ENCODE results near the gene AOC3. TPM values are rescaled to one million over a fixed set of nuclear protein-coding genes. Genes with fewer than 3 reads are reported as not detected.

Gene AOC3
- polyA plus RNA-seq, 1 of the 3 experiments (the other 2 are of a cell fraction), result 0.03 TPM

DNA sequence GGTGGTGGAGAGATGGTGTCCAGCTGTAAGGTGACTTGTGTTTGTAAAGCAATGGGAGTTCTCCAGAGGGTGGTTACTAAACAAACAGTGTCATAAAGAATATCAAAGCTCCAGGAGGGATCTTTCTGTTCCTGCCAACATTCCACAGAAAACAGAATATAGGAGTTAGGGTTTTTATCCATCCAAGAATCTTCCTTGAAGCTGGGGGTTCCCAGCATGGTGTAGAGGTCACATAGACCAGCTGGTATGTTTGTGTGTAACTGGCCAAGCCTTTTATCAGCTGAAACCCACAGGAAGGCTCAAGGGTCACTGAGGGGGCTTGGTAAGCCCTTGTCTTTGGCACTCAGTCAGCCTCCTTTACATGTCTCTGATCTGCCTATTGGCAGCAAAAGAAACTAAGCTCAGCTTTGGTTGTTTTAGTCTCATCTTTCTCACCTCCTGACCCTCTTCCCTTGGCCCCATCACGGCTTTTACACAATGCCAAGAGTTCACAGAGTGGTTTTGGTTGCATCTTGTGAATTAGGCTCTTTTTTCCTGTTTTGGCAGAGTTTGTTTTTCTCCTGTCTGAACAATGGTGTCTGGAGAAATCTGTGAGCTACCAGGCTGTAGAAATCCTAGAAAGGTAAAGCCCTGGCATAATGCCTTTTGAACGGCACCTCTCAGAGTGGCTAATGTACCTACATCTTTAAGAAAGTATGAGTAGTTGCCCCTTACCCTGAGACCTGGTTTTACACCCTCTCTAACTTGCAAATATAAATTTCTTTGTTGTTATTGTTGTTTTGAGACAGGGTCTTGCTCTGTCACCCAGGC lies 47.7 kb upstream of the AOC3 start:
- H3K9me3 ChIP-seq, result no peaks in the 10 kb centered on the region
- no peak for DNase-seq
- ChIA-PET CTCF (interaction anchor here (0.6 to 1.3 kb wide), 3 partner anchors 17 to 41 kb away, joined by 3 to 8 read pairs (median 4); no protein-coding TSS in a partner anchor), POLR2A (no interaction called here)
- no peak overlapping the region for H3K4me2 ChIP-seq
- no peak overlapping the region for H2AFZ ChIP-seq (ENCODE audit: low read depth)
- no peaks in the 10 kb centered on the region for H3K27me3 ChIP-seq (ENCODE audit: insufficient read depth)
- H3K27ac ChIP-seq (ENCODE audit: low read depth in 2 of 2, low read length in 1 of 2), result no peak overlapping the region
- WGBS (ENCODE audit: low lambda C conversion rate), result 48% methylated on average over 2 of the region's 2 CpGs
- no peak overlapping the region for H3K4me3 ChIP-seq (ENCODE audit: low read depth in 2 of 2, low read length in 1 of 2)
- TF ChIP-seq, protein P1, sequence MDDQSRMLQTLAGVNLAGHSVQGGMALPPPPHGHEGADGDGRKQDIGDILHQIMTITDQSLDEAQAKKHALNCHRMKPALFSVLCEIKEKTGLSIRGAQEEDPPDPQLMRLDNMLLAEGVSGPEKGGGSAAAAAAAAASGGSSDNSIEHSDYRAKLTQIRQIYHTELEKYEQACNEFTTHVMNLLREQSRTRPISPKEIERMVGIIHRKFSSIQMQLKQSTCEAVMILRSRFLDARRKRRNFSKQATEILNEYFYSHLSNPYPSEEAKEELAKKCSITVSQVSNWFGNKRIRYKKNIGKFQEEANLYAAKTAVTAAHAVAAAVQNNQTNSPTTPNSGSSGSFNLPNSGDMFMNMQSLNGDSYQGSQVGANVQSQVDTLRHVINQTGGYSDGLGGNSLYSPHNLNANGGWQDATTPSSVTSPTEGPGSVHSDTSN (IDR thresholded peaks at IDR 0.05), result no peak
- no peak for TF ChIP-seq YY1 (IDR thresholded peaks at IDR 0.05; ENCODE audit: low read depth)
- H3K79me2 ChIP-seq (ENCODE audit: insufficient read depth), result peaks cover under 1% of the 10 kb centered on the region; the same call in 1 of the 2 replicates
- H3K4me1 ChIP-seq (ENCODE audit: control insufficient read depth in 1 of 2, insufficient read depth in 2 of 2, low read depth in 1 of 2, low read length in 1 of 2), result peaks cover 0 to 3% of the 10 kb centered on the region in 2 experiments; a peak in 1 of 4 replicates
- H3K9me2 ChIP-seq, result no peaks in the 10 kb centered on the region
- no peak overlapping the region for H3K9ac ChIP-seq
- H3F3A ChIP-seq (replicated peaks; ENCODE audit: insufficient read depth), result no peaks in the 10 kb centered on the region
- H4K20me1 ChIP-seq (ENCODE audit: insufficient read depth), result no peaks in the 10 kb centered on the region
- no peaks in the 10 kb centered on the region for H3K36me3 ChIP-seq (replicated peaks in 1 of 2; ENCODE audit: control insufficient read depth in 1 of 2, insufficient read depth in 2 of 2, low read length in 1 of 2)

- Histone ChIP-seq H3F3A (replicated peaks; ENCODE audit: insufficient read depth) (peaks cover 14% of the 10 kb centered on the region), H4K20me1 (ENCODE audit: insufficient read depth) (no peaks in the 10 kb centered on the region; the same call in 1 of the 2 replicates), H3K4me3 (ENCODE audit: low read depth in 2 of 2, low read length in 1 of 2) (no peak overlapping the region), H3K9me3 (no peaks in the 10 kb centered on the region), H3K9ac (no peak overlapping the region), H3K36me3 (replicated peaks in 1 of 2; ENCODE audit: control insufficient read depth in 1 of 2, insufficient read depth in 2 of 2, low read length in 1 of 2) (peaks cover 0 to 4% of the 10 kb centered on the region in 2 experiments), H3K4me2 (no peak overlapping the region), H3K27me3 (ENCODE audit: insufficient read depth) (no peaks in the 10 kb centered on the region), H3K9me2 (no peaks in the 10 kb centered on the region), H3K27ac (ENCODE audit: low read depth in 2 of 2, low read length in 1 of 2) (no peak overlapping the region), H3K79me2 (ENCODE audit: insufficient read depth) (no peaks in the 10 kb centered on the region), H2AFZ (ENCODE audit: low read depth) (no peak overlapping the region), H3K4me1 (ENCODE audit: control insufficient read depth in 1 of 2, insufficient read depth in 2 of 2, low read depth in 1 of 2, low read length in 1 of 2) (peaks cover 0 to 3% of the 10 kb centered on the region in 2 experiments; a peak in 2 of 4 replicates)
- no peak for DNase-seq
- ChIA-PET CTCF (no interaction called here), POLR2A (interaction anchor here (0.7 kb wide), 1 partner anchor 19 kb away, joined by 3 read pairs; the partner anchor contains the start of gene BECN1)
- 83% methylated on average over 1 of the region's 1 CpG for WGBS (ENCODE audit: low lambda C conversion rate)
- no peak for TF ChIP-seq POLR2AphosphoS5 (IDR thresholded peaks at IDR 0.05; ENCODE audit: low read depth, low read length)
- TF ChIP-seq NFIC (IDR thresholded peaks at IDR 0.05; ENCODE audit: borderline replicate concordance), result no peak
These were observed 46.1 kb upstream of the AOC3 start for GRCh38 chr17:42804918-42805367.

- Histone ChIP-seq H3K27me3 (ENCODE audit: insufficient read depth) (no peaks in the 10 kb centered on the region), H4K20me1 (ENCODE audit: insufficient read depth) (no peaks in the 10 kb centered on the region; the same call in 1 of the 2 replicates), H3F3A (replicated peaks; ENCODE audit: insufficient read depth) (peaks cover 20% of the 10 kb centered on the region), H3K9me3 (no peaks in the 10 kb centered on the region), H3K9me2 (no peaks in the 10 kb centered on the region), H3K4me3 (ENCODE audit: low read depth in 2 of 2, low read length in 1 of 2) (no peak overlapping the region), H3K27ac (ENCODE audit: low read depth in 2 of 2, low read length in 1 of 2) (no peak overlapping the region), H3K4me1 (ENCODE audit: control insufficient read depth in 1 of 2, insufficient read depth in 2 of 2, low read depth in 1 of 2, low read length in 1 of 2) (peaks cover 0 to 8% of the 10 kb centered on the region in 2 experiments; a peak in 2 of 4 replicates), H3K36me3 (replicated peaks in 1 of 2; ENCODE audit: control insufficient read depth in 1 of 2, insufficient read depth in 2 of 2, low read length in 1 of 2) (peaks cover 4 to 17% of the 10 kb centered on the region in 2 experiments), H3K79me2 (ENCODE audit: insufficient read depth) (no peaks in the 10 kb centered on the region), H3K4me2 (no peak overlapping the region), H2AFZ (ENCODE audit: low read depth) (no peak overlapping the region), H3K9ac (no peak overlapping the region)
- no peak for DNase-seq
- ChIA-PET CTCF (interaction anchor here (0.6 to 4.8 kb wide), 3 partner anchors 13 to 345 kb away, joined by 5 to 35 read pairs (median 23); partner anchors contain the start of gene BECN1), POLR2A (no interaction called here)
- WGBS (ENCODE audit: low lambda C conversion rate), result 100% methylated on average over 1 of the region's 1 CpG
- no peak for TF ChIP-seq RXRA (IDR thresholded peaks at IDR 0.05; ENCODE audit: borderline replicate concordance, low read depth)
- TF ChIP-seq EP300 (IDR thresholded peaks at IDR 0.05; ENCODE audit: borderline replicate concordance in 1 of 2, low read depth in 1 of 2, low read length in 1 of 2), result no peak
- TF ChIP-seq SMC3 (IDR thresholded peaks at IDR 0.05; ENCODE audit: low read depth, low read length), result no peak
- no peak for TF ChIP-seq POLR2AphosphoS5 (IDR thresholded peaks at IDR 0.05; ENCODE audit: low read depth, low read length)
- TF ChIP-seq FOSL2 (IDR thresholded peaks at IDR 0.05; ENCODE audit: borderline replicate concordance, low read depth), result no peak
- TF ChIP-seq, protein P2, sequence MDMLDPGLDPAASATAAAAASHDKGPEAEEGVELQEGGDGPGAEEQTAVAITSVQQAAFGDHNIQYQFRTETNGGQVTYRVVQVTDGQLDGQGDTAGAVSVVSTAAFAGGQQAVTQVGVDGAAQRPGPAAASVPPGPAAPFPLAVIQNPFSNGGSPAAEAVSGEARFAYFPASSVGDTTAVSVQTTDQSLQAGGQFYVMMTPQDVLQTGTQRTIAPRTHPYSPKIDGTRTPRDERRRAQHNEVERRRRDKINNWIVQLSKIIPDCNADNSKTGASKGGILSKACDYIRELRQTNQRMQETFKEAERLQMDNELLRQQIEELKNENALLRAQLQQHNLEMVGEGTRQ (IDR thresholded peaks at IDR 0.05; ENCODE audit: borderline replicate concordance, low read depth, low read length), result no peak
- no peak for TF ChIP-seq JUND (IDR thresholded peaks at IDR 0.05)
- no peak for TF ChIP-seq RCOR1 (IDR thresholded peaks at IDR 0.05; ENCODE audit: low read length)
- TF ChIP-seq, protein P3, sequence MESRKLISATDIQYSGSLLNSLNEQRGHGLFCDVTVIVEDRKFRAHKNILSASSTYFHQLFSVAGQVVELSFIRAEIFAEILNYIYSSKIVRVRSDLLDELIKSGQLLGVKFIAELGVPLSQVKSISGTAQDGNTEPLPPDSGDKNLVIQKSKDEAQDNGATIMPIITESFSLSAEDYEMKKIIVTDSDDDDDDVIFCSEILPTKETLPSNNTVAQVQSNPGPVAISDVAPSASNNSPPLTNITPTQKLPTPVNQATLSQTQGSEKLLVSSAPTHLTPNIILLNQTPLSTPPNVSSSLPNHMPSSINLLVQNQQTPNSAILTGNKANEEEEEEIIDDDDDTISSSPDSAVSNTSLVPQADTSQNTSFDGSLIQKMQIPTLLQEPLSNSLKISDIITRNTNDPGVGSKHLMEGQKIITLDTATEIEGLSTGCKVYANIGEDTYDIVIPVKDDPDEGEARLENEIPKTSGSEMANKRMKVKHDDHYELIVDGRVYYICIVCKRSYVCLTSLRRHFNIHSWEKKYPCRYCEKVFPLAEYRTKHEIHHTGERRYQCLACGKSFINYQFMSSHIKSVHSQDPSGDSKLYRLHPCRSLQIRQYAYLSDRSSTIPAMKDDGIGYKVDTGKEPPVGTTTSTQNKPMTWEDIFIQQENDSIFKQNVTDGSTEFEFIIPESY (IDR thresholded peaks at IDR 0.05; ENCODE audit: borderline replicate concordance, low read depth), result no peak
- TF ChIP-seq, protein P1 (IDR thresholded peaks at IDR 0.05), result no peak
- no peak for TF ChIP-seq EZH2phosphoT487 (IDR thresholded peaks at IDR 0.05; ENCODE audit: borderline replicate concordance, low read depth)
- no peak for TF ChIP-seq RFX5 (IDR thresholded peaks at IDR 0.05; ENCODE audit: low read length)
These were observed 44.8 kb upstream of the AOC3 start for GRCh38 chr17:42806249-42806648.
